Esophagus squamous epithelium (tissue), 4 donors: ENCODE measurements around the gene KCNJ18.
"Not testable (repeated sequence)": the region's sequence is repeated elsewhere in the genome, so short reads cannot be mapped to it uniquely, and the experiment has no call there.

Experiments used
- POLR2A ChIP-seq, 4 donors: fragments of 450-650 bp; IDR thresholded peaks; one replicate each; pipeline ENCODE4 v1.6.1; 2017; ENCODE audit warnings: antibody characterized with exemption in 4 of 4, mild to moderate bottlenecking in 4 of 4, moderate library complexity in 3 of 4
- TF ChIP-seq, protein P1 (sequence below), 6 experiments: fragments of 450-650 bp in 4 of 6; fragments of 200-600 bp in 2 of 6; sonication (generic) in 2 of 6; IDR thresholded peaks; one replicate each; pipeline ENCODE4 v1.5.1; 2016 to 2019; ENCODE audit warnings: antibody characterized with exemption in 6 of 6, mild to moderate bottlenecking in 4 of 6, moderate library complexity in 4 of 6

DNA sequence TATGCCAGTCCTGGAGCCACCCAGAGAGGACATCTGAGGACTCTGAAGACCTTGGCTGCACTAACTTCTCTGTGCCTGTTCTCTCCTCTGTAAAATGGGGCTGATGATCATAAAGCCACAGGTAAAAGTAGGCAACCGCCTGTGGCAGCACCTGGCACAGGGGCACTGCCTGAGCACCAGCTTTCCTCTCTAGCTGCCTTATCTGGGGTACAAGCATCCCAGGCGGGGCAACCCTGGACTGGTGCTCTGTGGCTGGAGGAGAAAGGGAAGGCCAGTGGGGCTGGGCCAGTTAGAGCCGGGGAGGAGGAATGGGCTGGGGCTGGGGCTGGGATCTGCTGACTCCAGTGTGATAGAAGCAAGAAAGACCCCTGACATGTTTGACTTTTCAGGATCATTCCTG is 18.2 kb downstream of the KCNJ18 start:
- TF ChIP-seq, protein P1, sequence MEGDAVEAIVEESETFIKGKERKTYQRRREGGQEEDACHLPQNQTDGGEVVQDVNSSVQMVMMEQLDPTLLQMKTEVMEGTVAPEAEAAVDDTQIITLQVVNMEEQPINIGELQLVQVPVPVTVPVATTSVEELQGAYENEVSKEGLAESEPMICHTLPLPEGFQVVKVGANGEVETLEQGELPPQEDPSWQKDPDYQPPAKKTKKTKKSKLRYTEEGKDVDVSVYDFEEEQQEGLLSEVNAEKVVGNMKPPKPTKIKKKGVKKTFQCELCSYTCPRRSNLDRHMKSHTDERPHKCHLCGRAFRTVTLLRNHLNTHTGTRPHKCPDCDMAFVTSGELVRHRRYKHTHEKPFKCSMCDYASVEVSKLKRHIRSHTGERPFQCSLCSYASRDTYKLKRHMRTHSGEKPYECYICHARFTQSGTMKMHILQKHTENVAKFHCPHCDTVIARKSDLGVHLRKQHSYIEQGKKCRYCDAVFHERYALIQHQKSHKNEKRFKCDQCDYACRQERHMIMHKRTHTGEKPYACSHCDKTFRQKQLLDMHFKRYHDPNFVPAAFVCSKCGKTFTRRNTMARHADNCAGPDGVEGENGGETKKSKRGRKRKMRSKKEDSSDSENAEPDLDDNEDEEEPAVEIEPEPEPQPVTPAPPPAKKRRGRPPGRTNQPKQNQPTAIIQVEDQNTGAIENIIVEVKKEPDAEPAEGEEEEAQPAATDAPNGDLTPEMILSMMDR (IDR thresholded peaks at IDR 0.05): not testable (repeated sequence)
- TF ChIP-seq POLR2A (IDR thresholded peaks at IDR 0.05): not testable (repeated sequence)
